Measurements from ENCODE around the gene ZNF750.
"Not testable (repeated sequence)": the region's sequence is repeated elsewhere in the genome, so short reads cannot be mapped to it uniquely, and the experiment has no call there.

Gene ZNF750

DNA sequence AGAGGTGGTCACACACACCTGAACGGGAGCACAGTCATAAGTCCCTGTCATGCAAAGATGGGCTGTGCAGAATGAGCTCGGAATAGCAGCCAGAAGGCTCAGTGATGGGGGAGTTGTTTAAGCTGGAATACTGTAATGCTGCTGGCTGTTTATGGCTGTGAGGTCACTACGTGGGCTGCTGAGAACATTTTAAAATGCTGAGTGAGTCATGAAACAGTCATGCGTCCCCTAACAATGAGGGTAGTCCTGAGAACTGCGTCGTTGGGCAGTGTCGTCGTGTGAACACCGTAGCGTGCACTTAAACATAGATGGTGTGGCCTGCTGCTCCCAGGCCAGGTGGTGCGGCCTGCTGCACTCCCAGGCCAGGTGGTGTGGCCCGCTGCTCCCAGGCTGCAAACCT lies 48.3 kb downstream of the ZNF750 start:
- H3K9me3 ChIP-seq (ENCODE audit: control insufficient read depth, insufficient read depth, low read length), result no peaks in the 10 kb centered on the region
- H3K36me3 ChIP-seq (ENCODE audit: control insufficient read depth, insufficient read depth, low read length), result peaks cover 37% of the 10 kb centered on the region
- no peaks in the 10 kb centered on the region for H3K4me1 ChIP-seq (ENCODE audit: control insufficient read depth, insufficient read depth, low read length)
- H3K9ac ChIP-seq (ENCODE audit: low read depth, low read length), result no peak overlapping the region
- H3K27me3 ChIP-seq (ENCODE audit: control insufficient read depth, insufficient read depth, low read length), result no peaks in the 10 kb centered on the region
- no peak overlapping the region for H3K4me3 ChIP-seq (ENCODE audit: low read depth, low read length)

DNA sequence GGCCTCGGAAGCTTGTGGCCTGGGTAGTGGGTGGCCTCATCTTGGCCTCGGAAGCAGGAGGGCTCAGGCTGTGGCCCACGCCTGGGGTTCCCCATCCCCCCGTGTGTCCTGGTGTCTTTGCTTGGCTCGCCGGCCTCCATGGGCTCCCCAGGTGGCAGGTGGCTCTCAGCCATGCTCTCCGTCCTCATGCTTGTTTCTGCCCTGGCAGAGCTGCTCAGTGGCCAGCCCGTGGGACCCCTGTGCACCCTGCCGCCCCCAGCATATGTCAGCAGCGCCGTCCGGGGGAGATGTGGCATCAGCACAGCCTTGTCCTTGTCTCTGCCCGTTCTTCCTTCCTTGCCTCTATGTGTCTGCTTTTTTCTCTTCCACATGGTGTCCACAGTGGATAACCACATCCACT lies 49.4 kb downstream of the ZNF750 start:
- Histone ChIP-seq H3K4me1 (ENCODE audit: control insufficient read depth, insufficient read depth, low read length) (no peaks in the 10 kb centered on the region), H3K27me3 (ENCODE audit: control insufficient read depth, insufficient read depth, low read length) (no peaks in the 10 kb centered on the region), H3K4me3 (ENCODE audit: low read depth, low read length) (no peak overlapping the region), H3K36me3 (ENCODE audit: control insufficient read depth, insufficient read depth, low read length) (peaks cover 45% of the 10 kb centered on the region), H3K9ac (ENCODE audit: low read depth, low read length) (no peak overlapping the region), H3K9me3 (ENCODE audit: control insufficient read depth, insufficient read depth, low read length) (no peaks in the 10 kb centered on the region)

DNA sequence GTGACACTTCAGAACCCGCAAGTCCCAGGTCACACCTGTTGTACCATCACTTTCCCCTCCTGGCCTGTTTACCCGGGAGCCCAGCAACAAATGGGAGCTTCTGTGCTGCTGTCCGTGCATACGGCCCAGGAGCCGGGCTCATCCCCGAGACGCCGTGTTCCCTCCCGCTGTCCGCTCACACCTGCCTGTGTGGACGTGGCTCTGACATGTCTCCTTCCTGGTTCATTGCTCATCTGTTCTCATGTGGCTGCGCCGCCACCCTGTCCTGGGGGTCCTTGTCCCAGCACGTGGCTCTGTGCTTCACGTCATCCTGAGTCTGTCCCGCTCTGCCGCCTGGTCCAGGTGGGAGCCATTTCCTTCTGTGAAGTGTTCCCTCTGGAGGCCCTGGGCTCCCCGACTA lies 50.0 kb downstream of the ZNF750 start:
- no peaks in the 10 kb centered on the region for H3K9me3 ChIP-seq (ENCODE audit: control insufficient read depth, insufficient read depth, low read length)

DNA sequence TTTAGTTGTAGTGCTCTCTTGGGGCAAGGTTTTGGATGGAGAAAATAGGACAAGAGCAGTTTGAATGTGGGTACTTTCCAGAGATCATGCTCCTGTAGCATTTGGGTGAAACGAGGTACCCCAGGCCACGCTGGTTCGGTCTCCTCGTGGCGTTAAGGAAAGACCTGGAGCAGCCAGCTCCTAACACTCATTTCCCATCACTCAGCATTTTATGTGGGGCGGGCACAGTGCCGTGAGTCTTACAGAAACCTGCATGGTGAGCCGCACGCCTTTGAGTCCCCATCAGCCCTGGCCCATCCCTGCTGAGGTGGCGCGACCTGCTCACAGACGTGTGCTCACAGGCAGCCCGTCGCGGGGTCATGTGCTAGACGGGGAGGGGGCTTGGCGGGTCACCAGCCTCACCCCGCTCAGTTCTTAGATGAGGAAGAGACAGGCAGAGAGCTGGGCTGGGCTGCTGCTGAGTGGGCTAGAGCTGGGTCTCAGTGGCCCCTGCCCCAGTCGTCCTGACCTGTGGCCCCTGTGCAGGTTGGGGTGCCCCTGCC lies 50.7 kb downstream of the ZNF750 start:
- Histone ChIP-seq H3K9ac (ENCODE audit: low read depth, low read length) (no peak overlapping the region), H3K36me3 (ENCODE audit: control insufficient read depth, insufficient read depth, low read length) (peaks cover 39% of the 10 kb centered on the region)

More for the DNA sequence above, 50.0 kb downstream of the ZNF750 start:
- peaks cover 41% of the 10 kb centered on the region for H3K36me3 ChIP-seq (ENCODE audit: control insufficient read depth, insufficient read depth, low read length)
- H3K4me1 ChIP-seq (ENCODE audit: control insufficient read depth, insufficient read depth, low read length), result no peaks in the 10 kb centered on the region
- H3K4me3 ChIP-seq (ENCODE audit: low read depth, low read length), result no peak overlapping the region
- H3K27me3 ChIP-seq (ENCODE audit: control insufficient read depth, insufficient read depth, low read length), result no peaks in the 10 kb centered on the region
- H3K9ac ChIP-seq (ENCODE audit: low read depth, low read length), result no peak overlapping the region

DNA sequence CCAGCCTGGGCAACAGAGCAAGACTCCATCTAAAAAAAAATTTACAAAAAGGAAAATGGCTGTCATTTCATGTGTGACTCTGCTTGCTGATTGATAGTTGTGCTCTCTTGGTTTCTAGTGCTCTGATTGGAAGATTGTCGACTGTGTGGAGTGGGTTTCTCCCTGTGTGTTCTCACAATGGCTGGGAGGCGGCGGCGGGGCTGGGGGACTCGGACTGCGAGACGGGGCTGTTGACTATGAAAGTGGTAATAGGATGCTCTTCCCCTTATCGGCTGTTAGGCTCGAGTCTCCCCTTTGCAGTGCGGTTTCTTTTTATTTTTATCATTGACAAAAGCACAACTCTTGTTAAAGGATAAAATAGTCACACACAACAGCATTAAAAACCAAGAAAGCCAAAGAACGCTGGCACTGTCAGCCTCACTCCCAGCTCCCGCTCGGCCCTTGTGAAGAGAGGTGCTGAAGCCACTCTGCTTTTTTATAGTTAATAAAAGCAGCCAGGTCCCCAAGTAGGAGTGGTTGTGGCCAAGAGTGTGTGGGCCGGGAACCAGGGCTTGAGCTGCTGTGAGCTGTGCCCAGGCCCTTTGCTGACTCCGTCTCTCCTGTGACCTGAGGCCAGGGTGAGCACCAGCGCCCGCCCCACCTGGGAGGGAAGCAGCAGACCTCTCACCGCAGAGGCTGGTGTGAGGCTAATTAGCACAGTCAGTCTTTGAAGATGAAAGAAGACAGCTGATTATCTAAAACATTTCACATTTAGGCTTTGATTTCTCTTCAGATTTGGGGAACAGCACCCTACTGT lies 51.4 kb downstream of the ZNF750 start:
- H3K4me1 ChIP-seq (ENCODE audit: control insufficient read depth, insufficient read depth, low read length), result no peaks in the 10 kb centered on the region
- no peaks in the 10 kb centered on the region for H3K9me3 ChIP-seq (ENCODE audit: control insufficient read depth, insufficient read depth, low read length)
- H3K4me3 ChIP-seq (ENCODE audit: low read depth, low read length), result no peak overlapping the region
- H3K36me3 ChIP-seq (ENCODE audit: control insufficient read depth, insufficient read depth, low read length), result peaks cover 37% of the 10 kb centered on the region
- no peaks in the 10 kb centered on the region for H3K27me3 ChIP-seq (ENCODE audit: control insufficient read depth, insufficient read depth, low read length)
- no peak overlapping the region for H3K9ac ChIP-seq (ENCODE audit: low read depth, low read length)

More for the DNA sequence above, 50.7 kb downstream of the ZNF750 start:
- H3K9me3 ChIP-seq (ENCODE audit: control insufficient read depth, insufficient read depth, low read length), result no peaks in the 10 kb centered on the region
- H3K27me3 ChIP-seq (ENCODE audit: control insufficient read depth, insufficient read depth, low read length), result no peaks in the 10 kb centered on the region
- no peaks in the 10 kb centered on the region for H3K4me1 ChIP-seq (ENCODE audit: control insufficient read depth, insufficient read depth, low read length)
- no peak overlapping the region for H3K4me3 ChIP-seq (ENCODE audit: low read depth, low read length)

DNA sequence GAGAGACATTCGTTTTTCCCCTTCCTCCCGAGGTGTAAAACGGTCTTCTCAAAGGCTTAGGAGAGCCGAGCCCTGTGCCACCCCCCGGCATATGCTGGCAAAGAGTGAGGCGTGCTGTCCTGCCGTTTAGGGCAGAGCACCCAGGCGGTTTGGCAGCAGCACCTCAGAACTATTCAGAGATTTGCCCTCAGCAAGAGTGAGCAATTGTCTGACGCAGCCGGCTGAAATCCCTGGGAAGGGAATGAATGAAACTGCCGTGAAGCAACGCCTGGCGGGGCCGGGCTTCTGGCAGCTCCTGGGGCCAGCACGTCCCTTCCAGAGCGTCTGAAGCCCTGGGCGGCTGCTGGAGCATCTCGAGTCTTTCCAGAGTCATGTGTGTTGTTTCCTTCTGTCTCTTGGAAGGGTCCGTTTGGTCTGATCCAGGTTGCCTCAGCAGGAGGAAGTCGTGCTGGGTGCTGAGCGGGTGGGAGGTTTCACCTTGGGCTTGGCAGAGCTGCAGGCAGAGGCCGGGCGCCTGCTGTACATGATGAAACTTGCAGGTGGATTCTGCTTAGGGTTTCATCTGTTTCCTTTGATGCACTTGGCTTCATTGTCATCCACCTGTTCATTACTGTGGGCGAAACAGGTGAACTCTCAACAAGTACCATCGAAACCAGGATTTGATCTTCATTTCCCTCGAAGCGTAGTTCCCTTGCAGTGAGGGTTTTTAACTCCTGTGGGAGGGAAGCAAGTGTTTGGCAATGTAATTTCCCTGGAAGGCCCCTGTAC lies 52.6 kb downstream of the ZNF750 start:
- H3K9ac ChIP-seq (ENCODE audit: low read depth, low read length), result no peak overlapping the region
- no peaks in the 10 kb centered on the region for H3K27me3 ChIP-seq (ENCODE audit: control insufficient read depth, insufficient read depth, low read length)
- no peaks in the 10 kb centered on the region for H3K4me1 ChIP-seq (ENCODE audit: control insufficient read depth, insufficient read depth, low read length)
- peaks cover 44% of the 10 kb centered on the region for H3K36me3 ChIP-seq (ENCODE audit: control insufficient read depth, insufficient read depth, low read length)
- H3K9me3 ChIP-seq (ENCODE audit: control insufficient read depth, insufficient read depth, low read length), result no peaks in the 10 kb centered on the region
- H3K4me3 ChIP-seq (ENCODE audit: low read depth, low read length), result no peak overlapping the region

DNA sequence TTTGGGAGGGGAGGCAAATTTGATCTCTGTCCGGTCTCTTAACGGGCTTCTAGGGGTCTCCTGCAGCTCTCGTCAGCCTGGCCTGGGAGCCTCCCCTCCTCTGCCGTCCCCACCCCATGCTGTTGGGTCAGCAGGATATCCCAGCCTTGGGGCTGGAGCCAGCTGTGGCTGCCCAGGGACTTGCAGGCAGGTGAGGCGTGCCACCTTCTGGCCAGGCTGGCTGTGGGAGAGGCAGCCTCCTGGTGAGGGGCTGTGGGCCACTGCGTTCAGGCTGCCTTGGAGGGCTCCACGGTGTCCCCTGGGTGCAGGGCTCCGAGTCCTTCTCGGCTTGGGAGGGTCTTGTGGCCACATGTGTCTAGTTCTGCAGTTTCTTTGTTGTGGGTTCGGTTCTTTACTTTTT lies 53.4 kb downstream of the ZNF750 start:
- peaks cover 48% of the 10 kb centered on the region for H3K36me3 ChIP-seq (ENCODE audit: control insufficient read depth, insufficient read depth, low read length)
- peaks cover 3% of the 10 kb centered on the region for H3K4me1 ChIP-seq (ENCODE audit: control insufficient read depth, insufficient read depth, low read length)
- no peak overlapping the region for H3K4me3 ChIP-seq (ENCODE audit: low read depth, low read length)
- no peak overlapping the region for H3K9ac ChIP-seq (ENCODE audit: low read depth, low read length)
- H3K9me3 ChIP-seq (ENCODE audit: control insufficient read depth, insufficient read depth, low read length), result no peaks in the 10 kb centered on the region
- H3K27me3 ChIP-seq (ENCODE audit: control insufficient read depth, insufficient read depth, low read length), result no peaks in the 10 kb centered on the region

DNA sequence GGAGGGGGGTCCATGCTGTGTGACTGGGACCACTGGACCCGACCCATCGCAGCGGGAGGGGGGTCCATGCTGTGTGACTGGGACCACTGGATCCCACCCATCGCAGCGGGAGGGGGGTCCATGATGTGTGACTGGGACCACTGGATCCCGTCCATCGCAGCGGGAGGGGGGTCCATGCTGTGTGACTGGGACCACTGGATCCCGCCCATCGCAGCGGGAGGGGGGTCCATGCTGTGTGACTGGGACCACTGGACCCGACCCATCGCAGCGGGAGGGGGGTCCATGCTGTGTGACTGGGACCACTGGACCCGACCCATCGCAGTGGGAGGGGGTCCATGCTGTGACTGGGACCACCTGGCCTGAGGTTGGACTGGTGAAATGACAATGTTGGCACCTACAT lies 54.2 kb downstream of the ZNF750 start:
- H3K27me3 ChIP-seq (ENCODE audit: control insufficient read depth, insufficient read depth, low read length); H3K9ac ChIP-seq (ENCODE audit: low read depth, low read length); H3K4me3 ChIP-seq (ENCODE audit: low read depth, low read length); H3K4me1 ChIP-seq (ENCODE audit: control insufficient read depth, insufficient read depth, low read length); H3K9me3 ChIP-seq (ENCODE audit: control insufficient read depth, insufficient read depth, low read length): not testable (repeated sequence)
- H3K36me3 ChIP-seq (ENCODE audit: control insufficient read depth, insufficient read depth, low read length), result peaks cover 46% of the 10 kb centered on the region

DNA sequence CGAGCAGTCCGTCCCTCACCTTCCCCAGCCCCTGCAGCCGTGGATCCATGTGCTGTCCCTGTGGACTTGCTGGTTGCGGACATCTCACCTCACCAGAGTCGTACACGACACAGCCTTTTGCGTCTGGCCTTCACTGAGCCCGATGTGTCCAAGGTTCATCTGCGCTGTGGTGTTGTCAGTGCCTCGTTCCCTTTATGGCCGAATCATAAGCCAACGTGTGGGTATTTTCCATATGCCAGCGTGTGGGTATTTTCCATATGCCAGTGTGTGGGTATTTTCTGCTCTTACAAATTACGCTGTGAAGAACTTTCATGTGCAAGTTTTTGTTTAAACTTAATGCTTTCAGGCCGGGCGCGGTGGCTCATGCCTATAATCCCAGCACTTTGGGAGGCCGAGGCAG lies 56.3 kb downstream of the ZNF750 start:
- Histone ChIP-seq H3K9ac (ENCODE audit: low read depth, low read length) (no peak overlapping the region), H3K9me3 (ENCODE audit: control insufficient read depth, insufficient read depth, low read length) (no peaks in the 10 kb centered on the region), H3K36me3 (ENCODE audit: control insufficient read depth, insufficient read depth, low read length) (peaks cover 41% of the 10 kb centered on the region), H3K4me3 (ENCODE audit: low read depth, low read length) (no peak overlapping the region), H3K4me1 (ENCODE audit: control insufficient read depth, insufficient read depth, low read length) (peaks cover 3% of the 10 kb centered on the region), H3K27me3 (ENCODE audit: control insufficient read depth, insufficient read depth, low read length) (no peaks in the 10 kb centered on the region)

DNA sequence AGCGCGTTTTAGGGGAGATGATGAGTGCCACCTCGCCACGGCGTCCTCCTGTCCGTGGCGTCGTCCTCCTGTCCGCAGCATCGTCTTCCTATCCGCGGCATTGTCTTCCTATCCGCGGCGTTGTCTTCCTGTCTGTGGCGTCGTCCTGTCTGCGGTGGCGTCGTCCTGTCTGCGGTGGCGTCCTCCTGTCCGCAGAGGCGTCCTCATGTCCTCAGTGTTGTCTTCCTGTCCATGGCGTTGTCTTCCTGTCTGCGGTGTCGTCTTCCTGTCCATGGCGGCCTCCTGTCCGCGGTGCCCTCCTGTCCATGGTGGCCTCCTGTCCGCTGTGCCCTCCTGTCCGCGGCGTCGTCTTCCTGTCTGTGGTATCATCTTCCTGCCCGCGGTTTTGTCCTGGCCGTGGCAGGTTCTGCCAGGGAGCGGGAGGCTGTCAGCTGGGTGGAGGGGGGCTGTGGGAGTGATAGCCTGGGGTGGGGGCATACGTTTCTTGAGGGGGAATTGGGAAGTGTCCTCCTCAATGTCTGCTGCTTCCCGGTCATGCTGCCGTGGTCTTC lies 57.1 kb downstream of the ZNF750 start:
- H3K9me3 ChIP-seq (ENCODE audit: control insufficient read depth, insufficient read depth, low read length), result no peaks in the 10 kb centered on the region
- no peaks in the 10 kb centered on the region for H3K27me3 ChIP-seq (ENCODE audit: control insufficient read depth, insufficient read depth, low read length)
- no peak overlapping the region for H3K9ac ChIP-seq (ENCODE audit: low read depth, low read length)
- peaks cover 41% of the 10 kb centered on the region for H3K36me3 ChIP-seq (ENCODE audit: control insufficient read depth, insufficient read depth, low read length)
- no peak overlapping the region for H3K4me3 ChIP-seq (ENCODE audit: low read depth, low read length)
- H3K4me1 ChIP-seq (ENCODE audit: control insufficient read depth, insufficient read depth, low read length), result peaks cover 3% of the 10 kb centered on the region

DNA sequence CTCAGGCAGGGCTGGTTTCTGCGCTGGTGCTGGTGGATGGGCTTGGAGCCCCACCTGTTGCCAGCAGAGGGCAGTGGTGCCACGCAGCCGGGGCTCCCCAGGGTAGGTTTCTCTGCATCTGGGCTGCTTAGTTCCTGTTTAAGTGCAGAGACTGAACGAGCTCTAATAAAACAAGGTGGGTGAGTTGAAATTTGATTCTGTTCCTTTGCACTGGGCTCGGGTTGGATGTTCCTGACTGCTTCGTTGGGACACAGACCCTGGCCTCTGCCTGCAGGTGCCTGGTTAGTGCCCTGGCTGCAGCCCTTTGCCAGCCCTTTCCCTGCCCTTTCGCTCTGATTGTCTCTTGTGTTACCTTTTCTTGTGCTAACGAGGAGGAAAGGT lies 57.9 kb downstream of the ZNF750 start:
- H3K9ac ChIP-seq (ENCODE audit: low read depth, low read length), result no peak overlapping the region
- peaks cover 3% of the 10 kb centered on the region for H3K4me1 ChIP-seq (ENCODE audit: control insufficient read depth, insufficient read depth, low read length)
- no peak overlapping the region for H3K4me3 ChIP-seq (ENCODE audit: low read depth, low read length)
- no peaks in the 10 kb centered on the region for H3K27me3 ChIP-seq (ENCODE audit: control insufficient read depth, insufficient read depth, low read length)
- peaks cover 39% of the 10 kb centered on the region for H3K36me3 ChIP-seq (ENCODE audit: control insufficient read depth, insufficient read depth, low read length)
- no peaks in the 10 kb centered on the region for H3K9me3 ChIP-seq (ENCODE audit: control insufficient read depth, insufficient read depth, low read length)
